ENCODE data around the gene CEMIP. TPM values are rescaled to one million over a fixed set of nuclear protein-coding genes. Genes with fewer than 3 reads are reported as not detected.
A peak's percentile ranks its signal among the peaks of the same experiment; 100 is the strongest.

The CEMIP gene
- total RNA-seq, 3 donors from 2014 or later = under 0.01 to 0.66 (median 0.59) TPM

GRCh38 chr15:80875568-80876347 lies 96.6 kb downstream of the CEMIP start:
- Histone ChIP-seq H3K27ac (no peak overlapping the region), H3K36me3 (no peaks in the 10 kb centered on the region), H3K4me3 (no peak overlapping the region), H3K9me3 (no peaks in the 10 kb centered on the region), H3K27me3 (no peaks in the 10 kb centered on the region), H3K4me1 (no peaks in the 10 kb centered on the region)
- no peak for DNase-seq (ENCODE audit: low spot score in 2 of 2)
- TF ChIP-seq POLR2AphosphoS5 (IDR thresholded peaks at IDR 0.05) (no peak), CTCF (IDR thresholded peaks at IDR 0.05) (no peak), POLR2A (IDR thresholded peaks at IDR 0.05) (no peak)
- intact Hi-C loops (cut with DNase I; ENCODE audit: low total_unique reads) = no loop called here

- Histone ChIP-seq H3K4me3 (no peak overlapping the region), H3K9me3 (no peaks in the 10 kb centered on the region), H3K4me1 (no peaks in the 10 kb centered on the region), H3K36me3 (no peaks in the 10 kb centered on the region), H3K27me3 (no peaks in the 10 kb centered on the region), H3K27ac (no peak overlapping the region)
- intact Hi-C loops (cut with DNase I; ENCODE audit: low total_unique reads) = no loop called here
- no peak for DNase-seq (ENCODE audit: low spot score in 2 of 2)
- TF ChIP-seq POLR2A (IDR thresholded peaks at IDR 0.05) (no peak), POLR2AphosphoS5 (IDR thresholded peaks at IDR 0.05) (no peak), CTCF (IDR thresholded peaks at IDR 0.05) (no peak)
These were observed 97.1 kb downstream of the CEMIP start for GRCh38 chr15:80876348-80876674.

GRCh38 chr15:80878242-80878866 lies 99.2 kb downstream of the CEMIP start:
- no peaks in the 10 kb centered on the region for H3K36me3 ChIP-seq
- intact Hi-C loops (cut with DNase I; ENCODE audit: low total_unique reads) = no loop called here
- no peaks in the 10 kb centered on the region for H3K9me3 ChIP-seq
- TF ChIP-seq POLR2AphosphoS5 (IDR thresholded peaks at IDR 0.05) = no peak
- no peak for TF ChIP-seq POLR2A (IDR thresholded peaks at IDR 0.05)
- no peak for TF ChIP-seq CTCF (IDR thresholded peaks at IDR 0.05)
- H3K4me3 ChIP-seq = no peak overlapping the region
- no peaks in the 10 kb centered on the region for H3K27me3 ChIP-seq
- no peaks in the 10 kb centered on the region for H3K4me1 ChIP-seq
- no peak overlapping the region for H3K27ac ChIP-seq
- no peak for DNase-seq (ENCODE audit: low spot score in 2 of 2)

- Histone ChIP-seq H3K4me1 (no peaks in the 10 kb centered on the region), H3K27me3 (peaks cover 0 to under 1% of the 10 kb centered on the region in 2 donors), H3K9me3 (no peaks in the 10 kb centered on the region), H3K27ac (no peak overlapping the region), H3K36me3 (no peaks in the 10 kb centered on the region), H3K4me3 (no peak overlapping the region)
- TF ChIP-seq CTCF (IDR thresholded peaks at IDR 0.05) = no peak
- no peak for TF ChIP-seq POLR2A (IDR thresholded peaks at IDR 0.05)
- no peak for TF ChIP-seq POLR2AphosphoS5 (IDR thresholded peaks at IDR 0.05)
- no peak for DNase-seq (ENCODE audit: low spot score in 2 of 2)
- intact Hi-C loops (cut with DNase I; ENCODE audit: low total_unique reads) = no loop called here
These were observed 99.7 kb downstream of the CEMIP start for GRCh38 chr15:80878867-80879250.

GRCh38 chr15:80880086-80880485 lies 100.9 kb downstream of the CEMIP start:
- Histone ChIP-seq H3K4me1 (no peaks in the 10 kb centered on the region), H3K27me3 (peaks cover 0 to 4% of the 10 kb centered on the region in 2 donors), H3K4me3 (no peak overlapping the region), H3K27ac (no peak overlapping the region), H3K9me3 (no peaks in the 10 kb centered on the region), H3K36me3 (no peaks in the 10 kb centered on the region)
- no peak for TF ChIP-seq CTCF (IDR thresholded peaks at IDR 0.05)
- TF ChIP-seq POLR2AphosphoS5 (IDR thresholded peaks at IDR 0.05) = no peak
- no peak for TF ChIP-seq POLR2A (IDR thresholded peaks at IDR 0.05)
- intact Hi-C loops (cut with DNase I; ENCODE audit: low total_unique reads) = no loop called here
- peak in 1 of 2 donors; percentile 35 for DNase-seq (ENCODE audit: low spot score in 2 of 2)

Data from breast epithelium (tissue), 4 donors.